Activated T-cell treated with anti-CD3 and anti-CD28 coated beads, Interleukin-2, amount 50 U/mL, for 72 hours (primary cell): Measurements from ENCODE around the gene FGF14. TPM values are rescaled to one million over a fixed set of nuclear protein-coding genes. Genes with fewer than 3 reads are reported as not detected.

ENCODE experiments used
- ATAC-seq, 2 donors: fragments of 150-1000 bp; cut with Tn5 transposase; replicated peaks in 1 of 2; 2 replicates each; pipeline ENCODE4 v1.10.0; 2021; ENCODE audit warnings: moderate library complexity in 2 of 2, mild to moderate bottlenecking in 1 of 2
- DNase-seq, 2 donors: peaks; one replicate each; pipeline ENCODE4 v3.0.0; 2021 to 2022; ENCODE audit warnings: mixed read lengths in 1 of 2
- H3K27ac Mint-ChIP-seq: one replicate; pipeline ENCODE4 v1.8.0; 2022; ENCODE audit warnings: mild to moderate bottlenecking, moderate library complexity, mixed read lengths
- H3K27me3 Mint-ChIP-seq: one replicate; pipeline ENCODE4 v1.8.0; 2022; ENCODE audit warnings: low read depth, mixed read lengths
- H3K36me3 Mint-ChIP-seq, 2 donors: one replicate each; pipeline ENCODE4 v1.8.0; 2022; ENCODE audit warnings: mixed read lengths in 2 of 2, mild to moderate bottlenecking in 1 of 2; ENCODE audit not compliant: insufficient read depth in 2 of 2
- H3K4me1 Mint-ChIP-seq: one replicate; pipeline ENCODE4 v1.8.0; 2022; ENCODE audit warnings: low read depth, mixed read lengths
- H3K4me3 Mint-ChIP-seq, 2 donors: one replicate each; pipeline ENCODE4 v1.8.0; 2022; ENCODE audit warnings: mild to moderate bottlenecking in 2 of 2, mixed read lengths in 2 of 2, moderate library complexity in 2 of 2
- H3K9me3 Mint-ChIP-seq, 2 donors: one replicate each; pipeline ENCODE4 v1.8.0; 2022; ENCODE audit warnings: mixed read lengths in 2 of 2
- total RNA-seq, 2 donors: library from RNA; stranded (reverse); gene quantifications; one replicate each; pipeline ENCODE4 v1.2.3, GENCODE V29; 2022

The FGF14 gene
- total RNA-seq, 2 donors from 2014 or later = 0.23 TPM; not detected in 1

DNA sequence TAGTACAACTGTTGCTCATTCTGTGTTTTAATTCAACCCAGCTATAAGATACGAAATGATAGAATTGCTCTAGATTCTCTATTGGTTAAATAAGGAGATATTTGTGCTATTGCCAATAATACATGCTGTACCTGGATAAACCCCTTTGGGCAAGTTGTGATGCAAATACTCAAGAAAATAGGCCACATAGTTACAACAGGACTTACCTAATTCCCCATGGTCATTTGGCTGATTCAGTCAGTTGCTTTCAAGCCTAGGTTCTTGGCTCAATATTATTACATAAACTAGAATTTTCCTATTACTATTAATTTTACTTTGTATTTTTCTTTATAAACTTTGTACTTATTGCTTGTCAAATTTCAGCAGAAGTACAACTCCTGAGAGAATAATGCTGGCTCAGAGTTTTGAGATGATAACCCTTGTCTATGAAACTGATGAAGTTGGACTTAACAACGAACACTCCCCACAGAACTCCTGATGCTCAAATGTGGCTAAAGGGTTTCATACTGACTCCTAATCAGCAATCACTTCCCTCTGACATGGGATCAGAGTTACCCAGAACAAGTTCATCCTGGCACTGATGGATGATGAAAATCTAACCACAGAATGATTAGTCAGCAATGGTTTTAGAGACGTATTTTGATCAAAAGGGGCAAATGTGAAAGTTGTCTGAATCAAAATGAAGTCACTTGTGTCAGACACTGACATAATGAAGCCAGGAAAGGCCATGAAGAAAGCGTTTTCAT, 728.3 kb downstream of the FGF14 start:
- ATAC-seq = peak; percentile 13 to 59

DNA sequence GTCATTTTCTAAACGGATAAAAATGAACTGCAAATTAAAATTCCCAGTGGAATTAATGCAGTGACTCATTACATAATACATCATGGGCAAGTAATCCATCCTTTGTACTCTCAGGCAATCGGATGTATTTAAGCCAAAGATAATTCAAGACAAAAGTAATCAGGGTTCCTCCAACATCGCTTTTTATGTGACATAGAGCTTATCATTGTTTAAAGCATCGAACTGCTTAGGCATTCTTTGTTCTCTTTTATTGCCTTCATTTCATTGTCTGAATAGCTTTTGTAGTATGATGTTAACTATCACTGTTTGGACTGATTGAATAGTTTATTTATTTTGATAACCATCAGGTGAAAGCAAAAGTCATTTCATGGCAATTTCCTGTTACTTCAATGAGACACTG, 740.0 kb downstream of the FGF14 start:
- no peaks in the 10 kb centered on the region for H3K4me1 Mint-ChIP-seq
- H3K9me3 Mint-ChIP-seq = peaks cover 0 to 3% of the 10 kb centered on the region in 2 donors
- H3K36me3 Mint-ChIP-seq = peaks cover 0 to 2% of the 10 kb centered on the region in 2 donors

More for the DNA sequence above, 728.3 kb downstream of the FGF14 start:
- DNase-seq = no peak
- H3K27ac Mint-ChIP-seq = no peak overlapping the region
- H3K36me3 Mint-ChIP-seq = no peaks in the 10 kb centered on the region
- H3K27me3 Mint-ChIP-seq = no peaks in the 10 kb centered on the region
- no peak overlapping the region for H3K4me3 Mint-ChIP-seq
- H3K4me1 Mint-ChIP-seq = no peaks in the 10 kb centered on the region
- peaks cover 0 to 1% of the 10 kb centered on the region in 2 donors for H3K9me3 Mint-ChIP-seq

More for the DNA sequence above, 740.0 kb downstream of the FGF14 start:
- no peak overlapping the region for H3K27ac Mint-ChIP-seq
- no peak for DNase-seq
- H3K4me3 Mint-ChIP-seq = no peak overlapping the region
- ATAC-seq = no peak
- H3K27me3 Mint-ChIP-seq = peaks cover 16% of the 10 kb centered on the region

Other genes with a start within 250 kb of the FGF14 start
- gene TPP2, start 194.9 kb upstream of the FGF14 start, total RNA-seq = 10 to 100 TPM; 55.3 to 67.6 TPM